GM18520 (cell line): ENCODE data around the gene CORO2B.
"Not testable (repeated sequence)": the region's sequence is repeated elsewhere in the genome, so short reads cannot be mapped to it uniquely, and the experiment has no call there.

Source experiments
- ATAC-seq: cut with Tn5 transposase; IDR thresholded peaks from one replicate; pipeline ENCODE4 v1.9.1; 2021; ENCODE audit not compliant: unreplicated experiment

CORO2B gene

GRCh38 chr15:68643216-68643830, 64.5 kb downstream of the CORO2B start:
- no peak for ATAC-seq

- no peak for ATAC-seq
Observed at GRCh38 chr15:68644083-68644904, 65.5 kb downstream of the CORO2B start.

- no peak for ATAC-seq
Observed at GRCh38 chr15:68644996-68645395, 66.2 kb downstream of the CORO2B start.

- ATAC-seq, result no peak
Observed at GRCh38 chr15:68646156-68646555, 67.4 kb downstream of the CORO2B start.

- ATAC-seq, result no peak
Observed at GRCh38 chr15:68646696-68647095, 67.9 kb downstream of the CORO2B start.

- ATAC-seq, result not testable (repeated sequence)
Observed at GRCh38 chr15:68647361-68647760, 68.6 kb downstream of the CORO2B start.

- ATAC-seq, result no peak
Observed at GRCh38 chr15:68650901-68651709, 72.3 kb downstream of the CORO2B start.

GRCh38 chr15:68651916-68652525, 73.2 kb downstream of the CORO2B start:
- no peak for ATAC-seq

GRCh38 chr15:68653031-68653635, 74.3 kb downstream of the CORO2B start:
- no peak for ATAC-seq

- ATAC-seq, result no peak
Observed at GRCh38 chr15:68653801-68654200, 75.0 kb downstream of the CORO2B start.

GRCh38 chr15:68654786-68655560, 76.2 kb downstream of the CORO2B start:
- ATAC-seq, result no peak

GRCh38 chr15:68655686-68656437, 77.1 kb downstream of the CORO2B start:
- ATAC-seq, result no peak

- no peak for ATAC-seq
Observed at GRCh38 chr15:68656438-68656739, 77.6 kb downstream of the CORO2B start.

- ATAC-seq, result no peak
Observed at GRCh38 chr15:68658151-68658550, 79.4 kb downstream of the CORO2B start.

- ATAC-seq, result no peak
Observed at GRCh38 chr15:68658641-68659358, 80.0 kb downstream of the CORO2B start.

- no peak for ATAC-seq
Observed at GRCh38 chr15:68663526-68663925, 84.7 kb downstream of the CORO2B start.

GRCh38 chr15:68666120-68666811, 87.5 kb downstream of the CORO2B start:
- no peak for ATAC-seq

GRCh38 chr15:68666812-68667450, 88.1 kb downstream of the CORO2B start:
- ATAC-seq, result no peak
